Measurements from ENCODE around the gene ARHGDIA.
"Not testable (repeated sequence)": the region's sequence is repeated elsewhere in the genome, so short reads cannot be mapped to it uniquely, and the experiment has no call there.

GRCh38 chr17:81918333-81918669 lies 47.2 kb upstream of the ARHGDIA start:
- TF ChIP-seq CREB1 (CRISPR knock-in tag; IDR thresholded peaks at IDR 0.05); CTCF (IDR thresholded peaks at IDR 0.05); FOXP4 (CRISPR knock-in tag; IDR thresholded peaks at IDR 0.05); USF1 (CRISPR knock-in tag; IDR thresholded peaks at IDR 0.05); ATF6 (CRISPR knock-in tag; IDR thresholded peaks at IDR 0.05); CREM (CRISPR knock-in tag; IDR thresholded peaks at IDR 0.05); NFYB (CRISPR knock-in tag; conservative IDR thresholded peaks at IDR 0.05; ENCODE audit: low read depth); ETV6 (CRISPR knock-in tag; IDR thresholded peaks at IDR 0.05); IRF2 (CRISPR knock-in tag; IDR thresholded peaks at IDR 0.05; ENCODE audit: borderline replicate concordance, low read depth); MYBL2 (CRISPR knock-in tag; IDR thresholded peaks at IDR 0.05); SMAD3 (CRISPR knock-in tag; IDR thresholded peaks at IDR 0.05; ENCODE audit: borderline replicate concordance); USF2 (CRISPR knock-in tag; IDR thresholded peaks at IDR 0.05): not testable (repeated sequence)
